Measurements from ENCODE around the gene CTIF. TPM values are rescaled to one million over a fixed set of nuclear protein-coding genes. Genes with fewer than 3 reads are reported as not detected.

CTIF gene
- total and polyA plus RNA-seq, 2 experiments from 2014 or later: 8.6 to 14.4 TPM

- H3K4me1 ChIP-seq (ENCODE audit: insufficient read depth): no peaks in the 10 kb centered on the region
- no peaks in the 10 kb centered on the region for H3F3A ChIP-seq (replicated peaks; ENCODE audit: low read depth)
- ATAC-seq (no peak), DNase-seq (ENCODE audit: low spot score) (no peak)
- H3K4me3 Mint-ChIP-seq: no peak overlapping the region
- TF ChIP-seq, protein P1, sequence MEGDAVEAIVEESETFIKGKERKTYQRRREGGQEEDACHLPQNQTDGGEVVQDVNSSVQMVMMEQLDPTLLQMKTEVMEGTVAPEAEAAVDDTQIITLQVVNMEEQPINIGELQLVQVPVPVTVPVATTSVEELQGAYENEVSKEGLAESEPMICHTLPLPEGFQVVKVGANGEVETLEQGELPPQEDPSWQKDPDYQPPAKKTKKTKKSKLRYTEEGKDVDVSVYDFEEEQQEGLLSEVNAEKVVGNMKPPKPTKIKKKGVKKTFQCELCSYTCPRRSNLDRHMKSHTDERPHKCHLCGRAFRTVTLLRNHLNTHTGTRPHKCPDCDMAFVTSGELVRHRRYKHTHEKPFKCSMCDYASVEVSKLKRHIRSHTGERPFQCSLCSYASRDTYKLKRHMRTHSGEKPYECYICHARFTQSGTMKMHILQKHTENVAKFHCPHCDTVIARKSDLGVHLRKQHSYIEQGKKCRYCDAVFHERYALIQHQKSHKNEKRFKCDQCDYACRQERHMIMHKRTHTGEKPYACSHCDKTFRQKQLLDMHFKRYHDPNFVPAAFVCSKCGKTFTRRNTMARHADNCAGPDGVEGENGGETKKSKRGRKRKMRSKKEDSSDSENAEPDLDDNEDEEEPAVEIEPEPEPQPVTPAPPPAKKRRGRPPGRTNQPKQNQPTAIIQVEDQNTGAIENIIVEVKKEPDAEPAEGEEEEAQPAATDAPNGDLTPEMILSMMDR (conservative IDR thresholded peaks at IDR 0.05; ENCODE audit: low read depth in 2 of 2): no peak
- no peak for TF ChIP-seq EZH2 (IDR thresholded peaks at IDR 0.05; ENCODE audit: low read depth, unreplicated experiment)
- TF ChIP-seq ZNF331 (CRISPR knock-in tag; IDR thresholded peaks at IDR 0.05; ENCODE audit: low read depth): no peak
- no peak for TF ChIP-seq ZNF114 (CRISPR knock-in tag; IDR thresholded peaks at IDR 0.05)
- TF ChIP-seq, protein P2, sequence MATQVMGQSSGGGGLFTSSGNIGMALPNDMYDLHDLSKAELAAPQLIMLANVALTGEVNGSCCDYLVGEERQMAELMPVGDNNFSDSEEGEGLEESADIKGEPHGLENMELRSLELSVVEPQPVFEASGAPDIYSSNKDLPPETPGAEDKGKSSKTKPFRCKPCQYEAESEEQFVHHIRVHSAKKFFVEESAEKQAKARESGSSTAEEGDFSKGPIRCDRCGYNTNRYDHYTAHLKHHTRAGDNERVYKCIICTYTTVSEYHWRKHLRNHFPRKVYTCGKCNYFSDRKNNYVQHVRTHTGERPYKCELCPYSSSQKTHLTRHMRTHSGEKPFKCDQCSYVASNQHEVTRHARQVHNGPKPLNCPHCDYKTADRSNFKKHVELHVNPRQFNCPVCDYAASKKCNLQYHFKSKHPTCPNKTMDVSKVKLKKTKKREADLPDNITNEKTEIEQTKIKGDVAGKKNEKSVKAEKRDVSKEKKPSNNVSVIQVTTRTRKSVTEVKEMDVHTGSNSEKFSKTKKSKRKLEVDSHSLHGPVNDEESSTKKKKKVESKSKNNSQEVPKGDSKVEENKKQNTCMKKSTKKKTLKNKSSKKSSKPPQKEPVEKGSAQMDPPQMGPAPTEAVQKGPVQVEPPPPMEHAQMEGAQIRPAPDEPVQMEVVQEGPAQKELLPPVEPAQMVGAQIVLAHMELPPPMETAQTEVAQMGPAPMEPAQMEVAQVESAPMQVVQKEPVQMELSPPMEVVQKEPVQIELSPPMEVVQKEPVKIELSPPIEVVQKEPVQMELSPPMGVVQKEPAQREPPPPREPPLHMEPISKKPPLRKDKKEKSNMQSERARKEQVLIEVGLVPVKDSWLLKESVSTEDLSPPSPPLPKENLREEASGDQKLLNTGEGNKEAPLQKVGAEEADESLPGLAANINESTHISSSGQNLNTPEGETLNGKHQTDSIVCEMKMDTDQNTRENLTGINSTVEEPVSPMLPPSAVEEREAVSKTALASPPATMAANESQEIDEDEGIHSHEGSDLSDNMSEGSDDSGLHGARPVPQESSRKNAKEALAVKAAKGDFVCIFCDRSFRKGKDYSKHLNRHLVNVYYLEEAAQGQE (IDR thresholded peaks at IDR 0.05; ENCODE audit: unreplicated experiment): no peak
- TF ChIP-seq CREB1 (CRISPR knock-in tag; IDR thresholded peaks at IDR 0.05; ENCODE audit: low read depth): no peak
- no peak for TF ChIP-seq POLR2AphosphoS5 (IDR thresholded peaks at IDR 0.05; ENCODE audit: low read depth)
- no peak for TF ChIP-seq JUNB (IDR thresholded peaks at IDR 0.05; ENCODE audit: unreplicated experiment)
- TF ChIP-seq, protein P3, sequence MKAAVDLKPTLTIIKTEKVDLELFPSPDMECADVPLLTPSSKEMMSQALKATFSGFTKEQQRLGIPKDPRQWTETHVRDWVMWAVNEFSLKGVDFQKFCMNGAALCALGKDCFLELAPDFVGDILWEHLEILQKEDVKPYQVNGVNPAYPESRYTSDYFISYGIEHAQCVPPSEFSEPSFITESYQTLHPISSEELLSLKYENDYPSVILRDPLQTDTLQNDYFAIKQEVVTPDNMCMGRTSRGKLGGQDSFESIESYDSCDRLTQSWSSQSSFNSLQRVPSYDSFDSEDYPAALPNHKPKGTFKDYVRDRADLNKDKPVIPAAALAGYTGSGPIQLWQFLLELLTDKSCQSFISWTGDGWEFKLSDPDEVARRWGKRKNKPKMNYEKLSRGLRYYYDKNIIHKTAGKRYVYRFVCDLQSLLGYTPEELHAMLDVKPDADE (IDR thresholded peaks at IDR 0.05): no peak
- TF ChIP-seq STAT1 (IDR thresholded peaks at IDR 0.05; ENCODE audit: unreplicated experiment): no peak
- no peak for TF ChIP-seq EZH2phosphoT487 (IDR thresholded peaks at IDR 0.05; ENCODE audit: unreplicated experiment)
- no peak for TF ChIP-seq ZNF462 (CRISPR knock-in tag; IDR thresholded peaks at IDR 0.05)
- TF ChIP-seq NANOG (IDR thresholded peaks at IDR 0.05; ENCODE audit: borderline replicate concordance): no peak
- H3K36me3 ChIP-seq (ENCODE audit: insufficient read depth): no peaks in the 10 kb centered on the region
- H3K9me2 ChIP-seq (ENCODE audit: insufficient read depth): 0 out of 2 replicates have a peak, but pooled peaks cover 5% of the 10 kb centered on the region
- H2AFZ ChIP-seq: no peak overlapping the region
- no peaks in the 10 kb centered on the region for H3K79me2 ChIP-seq (replicated peaks; ENCODE audit: insufficient read depth)
- peaks cover 2% of the 10 kb centered on the region for H3K27me3 Mint-ChIP-seq (ENCODE audit: insufficient read depth, low read depth, poor library complexity)
- H4K20me1 ChIP-seq (replicated peaks; ENCODE audit: insufficient read depth): no peaks in the 10 kb centered on the region
- H3K27ac ChIP-seq (ENCODE audit: low read depth): no peak overlapping the region
- no peak overlapping the region for H3K27ac Mint-ChIP-seq
- H3K36me3 Mint-ChIP-seq (ENCODE audit: low read depth): no peaks in the 10 kb centered on the region
- H3K4me2 ChIP-seq: no peak overlapping the region
- H3K9me3 Mint-ChIP-seq: no peaks in the 10 kb centered on the region
- no peak overlapping the region for H3K4me3 ChIP-seq
- H3K4me1 Mint-ChIP-seq: peaks cover 7% of the 10 kb centered on the region
- no peaks in the 10 kb centered on the region for H3K27me3 ChIP-seq (ENCODE audit: insufficient read depth)
These were observed 211.8 kb downstream of the CTIF start for GRCh38 chr18:48750485-48751175.
